Large intestine (tissue), 3 donors: ENCODE measurements around the gene PRSS16. TPM values are rescaled to one million over a fixed set of nuclear protein-coding genes. Genes with fewer than 3 reads are reported as not detected.
"Not testable (repeated sequence)": the region's sequence is repeated elsewhere in the genome, so short reads cannot be mapped to it uniquely, and the experiment has no call there.

ENCODE experiments used
- DNase-seq, 2 donors: peaks; one replicate each; pipeline versions ENCODE4 v3.0.0 to v3.0.0-alpha.2; 2013
- H3K27ac ChIP-seq: one replicate; pipeline ENCODE4 v1.5.1; 2013; ENCODE audit warnings: low read length
- H3K27me3 ChIP-seq: 2 replicates; pipeline ENCODE4 v1.6.1; 2013; ENCODE audit warnings: low read length; ENCODE audit not compliant: control insufficient read depth, insufficient read depth
- H3K36me3 ChIP-seq: 2 replicates; pipeline ENCODE4 v1.6.1; 2013; ENCODE audit warnings: low read length; ENCODE audit not compliant: control insufficient read depth, insufficient read depth
- H3K4me1 ChIP-seq: one replicate; pipeline ENCODE4 v1.6.1; 2013; ENCODE audit warnings: low read length; ENCODE audit not compliant: control insufficient read depth, insufficient read depth
- H3K4me3 ChIP-seq: one replicate; pipeline ENCODE4 v1.5.1; 2013; ENCODE audit warnings: low read length
- H3K9me3 ChIP-seq: one replicate; pipeline ENCODE4 v1.6.1; 2013; ENCODE audit warnings: mild to moderate bottlenecking, low read depth, low read length, moderate library complexity; ENCODE audit not compliant: control insufficient read depth
- WGBS: methylation state at CpG from one replicate; pipeline ENCODE4 v1.1.5; 2013; ENCODE audit warnings: low lambda C conversion rate; ENCODE audit not compliant: insufficient coverage; 5-methylcytosine and 5-hydroxymethylcytosine counted together
- polyA plus RNA-seq: library from polyadenylated mRNA; unstranded; fragments of 120-200 nt; gene quantifications from one replicate; pipeline ENCODE4 v1.2.1, GENCODE V29; 2013

The PRSS16 gene
- polyA plus RNA-seq, 1 donor, result 7.9 TPM

GRCh38 chr6:27267003-27267402 is 19.5 kb downstream of the PRSS16 start:
- H3K4me3 ChIP-seq, H3K4me1 ChIP-seq, H3K27ac ChIP-seq, H3K36me3 ChIP-seq, DNase-seq, H3K9me3 ChIP-seq: not testable (repeated sequence)
- WGBS, result no CpG with 5 or more reads among the region's 3 CpGs
- peaks cover 66% of the 10 kb centered on the region for H3K27me3 ChIP-seq

- Histone ChIP-seq H3K36me3 (no peaks in the 10 kb centered on the region), H3K27ac (no peak overlapping the region), H3K4me3 (no peak overlapping the region), H3K4me1 (no peaks in the 10 kb centered on the region), H3K27me3 (peaks cover 62% of the 10 kb centered on the region), H3K9me3 (no peaks in the 10 kb centered on the region)
- no peak for DNase-seq
- 16% methylated on average over 3 of the region's 22 CpGs for WGBS
Measured at GRCh38 chr6:27267857-27268434, 20.4 kb downstream of the PRSS16 start.

GRCh38 chr6:27268803-27269202 is 21.3 kb downstream of the PRSS16 start:
- no CpG with 5 or more reads among the region's 14 CpGs for WGBS
- H3K4me3 ChIP-seq, result no peak overlapping the region
- H3K27me3 ChIP-seq, result peaks cover 62% of the 10 kb centered on the region
- no peaks in the 10 kb centered on the region for H3K36me3 ChIP-seq
- H3K4me1 ChIP-seq, result no peaks in the 10 kb centered on the region
- no peak for DNase-seq
- no peaks in the 10 kb centered on the region for H3K9me3 ChIP-seq
- no peak overlapping the region for H3K27ac ChIP-seq

GRCh38 chr6:27273783-27274182 is 26.3 kb downstream of the PRSS16 start:
- WGBS, result 40% methylated on average over 1 of the region's 11 CpGs
- H3K27me3 ChIP-seq, result peaks cover 63% of the 10 kb centered on the region

GRCh38 chr6:27275025-27275956 is 27.8 kb downstream of the PRSS16 start:
- H3K4me1 ChIP-seq, result peaks cover under 1% of the 10 kb centered on the region
- WGBS, result 38% methylated on average over 4 of the region's 36 CpGs
- no peak for DNase-seq
- no peaks in the 10 kb centered on the region for H3K36me3 ChIP-seq
- no peak overlapping the region for H3K27ac ChIP-seq
- H3K4me3 ChIP-seq, result no peak overlapping the region
- peaks cover 68% of the 10 kb centered on the region for H3K27me3 ChIP-seq
- no peaks in the 10 kb centered on the region for H3K9me3 ChIP-seq

More at GRCh38 chr6:27273783-27274182, 26.3 kb downstream of the PRSS16 start:
- no peak for DNase-seq
- Histone ChIP-seq H3K4me3 (no peak overlapping the region), H3K9me3 (no peaks in the 10 kb centered on the region), H3K36me3 (no peaks in the 10 kb centered on the region), H3K4me1 (no peaks in the 10 kb centered on the region), H3K27ac (no peak overlapping the region)

- H3K27me3 ChIP-seq, result peaks cover 85% of the 10 kb centered on the region
- peaks cover 3% of the 10 kb centered on the region for H3K4me1 ChIP-seq
- WGBS, result no CpG with 5 or more reads among the region's 24 CpGs
- no peak overlapping the region for H3K27ac ChIP-seq
- H3K9me3 ChIP-seq, result peaks cover 3% of the 10 kb centered on the region
- peak in 1 of 2 donors; percentile 29 for DNase-seq
- H3K4me3 ChIP-seq, result peak overlapping the region; percentile 30
- no peaks in the 10 kb centered on the region for H3K36me3 ChIP-seq
Measured at GRCh38 chr6:27279513-27280063, 32.1 kb downstream of the PRSS16 start.

GRCh38 chr6:27280064-27280539 is 32.6 kb downstream of the PRSS16 start:
- Histone ChIP-seq H3K27me3 (peaks cover 85% of the 10 kb centered on the region), H3K36me3 (no peaks in the 10 kb centered on the region), H3K4me1 (peaks cover 3% of the 10 kb centered on the region), H3K4me3 (peak overlapping the region; percentile 30), H3K27ac (no peak overlapping the region), H3K9me3 (peaks cover 3% of the 10 kb centered on the region)
- peak in 1 of 2 donors; percentile 26 for DNase-seq
- 0% methylated on average over 2 of the region's 17 CpGs for WGBS

GRCh38 chr6:27280540-27281000 is 33.1 kb downstream of the PRSS16 start:
- Histone ChIP-seq H3K9me3 (peaks cover 3% of the 10 kb centered on the region), H3K4me3 (no peak overlapping the region), H3K27me3 (peaks cover 86% of the 10 kb centered on the region), H3K4me1 (peaks cover 3% of the 10 kb centered on the region), H3K27ac (no peak overlapping the region), H3K36me3 (no peaks in the 10 kb centered on the region)
- DNase-seq, result no peak
- WGBS, result 0% methylated on average over 3 of the region's 9 CpGs

- Histone ChIP-seq H3K36me3 (no peaks in the 10 kb centered on the region), H3K4me1 (peaks cover 3% of the 10 kb centered on the region), H3K4me3 (no peak overlapping the region), H3K27ac (no peak overlapping the region), H3K9me3 (peaks cover 3% of the 10 kb centered on the region), H3K27me3 (peaks cover 88% of the 10 kb centered on the region)
- no peak for DNase-seq
- WGBS, result no CpG with 5 or more reads among the region's 13 CpGs
Measured at GRCh38 chr6:27281105-27281539, 33.6 kb downstream of the PRSS16 start.

GRCh38 chr6:27281569-27281968 is 34.1 kb downstream of the PRSS16 start:
- Histone ChIP-seq H3K27me3 (peaks cover 88% of the 10 kb centered on the region), H3K4me3 (no peak overlapping the region), H3K27ac (no peak overlapping the region), H3K4me1 (peaks cover 3% of the 10 kb centered on the region), H3K9me3 (peaks cover 3% of the 10 kb centered on the region), H3K36me3 (no peaks in the 10 kb centered on the region)
- no CpG with 5 or more reads among the region's 1 CpG for WGBS
- DNase-seq, result no peak
